IMR-90 (cell line): ENCODE measurements around the gene ANXA4.
A peak's percentile ranks its signal among the peaks of the same experiment; 100 is the strongest.

Source experiments
- BHLHE40 ChIP-seq: fragments of 150-350 bp; IDR thresholded peaks from 2 replicates; pipeline ENCODE4 v1.6.1; 2016; ENCODE audit warnings: mild to moderate bottlenecking, low read depth, low read length
- CEBPB ChIP-seq: IDR thresholded peaks from 2 replicates; pipeline ENCODE4 v1.6.1; 2012; ENCODE audit warnings: low read depth, low read length, improper control_type of control experiment
- CTCF ChIP-seq: conservative IDR thresholded peaks from 2 replicates; pipeline ENCODE4 v1.5.1; 2012; ENCODE audit warnings: mild to moderate bottlenecking, low read depth, low read length, improper control_type of control experiment
- MAFK ChIP-seq: IDR thresholded peaks from 2 replicates; pipeline ENCODE4 v1.6.1; 2012; ENCODE audit warnings: low read depth, low read length, improper control_type of control experiment
- MAZ ChIP-seq: IDR thresholded peaks from 2 replicates; pipeline ENCODE4 v1.6.1; 2012; ENCODE audit warnings: low read depth, mild to moderate bottlenecking, low read length, improper control_type of control experiment, moderate library complexity, borderline replicate concordance
- POLR2A ChIP-seq: IDR thresholded peaks from 2 replicates; pipeline ENCODE4 v1.6.1; 2012; ENCODE audit warnings: mild to moderate bottlenecking, low read depth, low read length
- RAD21 ChIP-seq: IDR thresholded peaks from 2 replicates; pipeline ENCODE4 v1.6.1; 2012; ENCODE audit warnings: low read length, improper control_type of control experiment
- RFX5 ChIP-seq: IDR thresholded peaks from 2 replicates; pipeline ENCODE4 v1.8.0; 2012; ENCODE audit warnings: low read depth, mild to moderate bottlenecking, low read length, moderate library complexity
- TF ChIP-seq, protein P1 (sequence below): fragments of 150-350 bp; IDR thresholded peaks from 2 replicates; pipeline ENCODE4 v1.6.1; 2017; ENCODE audit warnings: mild to moderate bottlenecking, antibody characterized with exemption, low read length, low read depth
- TF ChIP-seq, protein P2 (sequence below): fragments of 150-350 bp; IDR thresholded peaks from 2 replicates; pipeline ENCODE4 v1.6.1; 2016; ENCODE audit warnings: low read depth, mild to moderate bottlenecking, low read length, moderate library complexity, borderline replicate concordance

- TF ChIP-seq RFX5 (no peak), CTCF (no peak), RAD21 (no peak), POLR2A (no peak), BHLHE40 (no peak), CEBPB (no peak), MAZ (no peak), MAFK (peak; percentile 58)
- TF ChIP-seq, protein P1, sequence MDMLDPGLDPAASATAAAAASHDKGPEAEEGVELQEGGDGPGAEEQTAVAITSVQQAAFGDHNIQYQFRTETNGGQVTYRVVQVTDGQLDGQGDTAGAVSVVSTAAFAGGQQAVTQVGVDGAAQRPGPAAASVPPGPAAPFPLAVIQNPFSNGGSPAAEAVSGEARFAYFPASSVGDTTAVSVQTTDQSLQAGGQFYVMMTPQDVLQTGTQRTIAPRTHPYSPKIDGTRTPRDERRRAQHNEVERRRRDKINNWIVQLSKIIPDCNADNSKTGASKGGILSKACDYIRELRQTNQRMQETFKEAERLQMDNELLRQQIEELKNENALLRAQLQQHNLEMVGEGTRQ, result no peak
- TF ChIP-seq, protein P2, sequence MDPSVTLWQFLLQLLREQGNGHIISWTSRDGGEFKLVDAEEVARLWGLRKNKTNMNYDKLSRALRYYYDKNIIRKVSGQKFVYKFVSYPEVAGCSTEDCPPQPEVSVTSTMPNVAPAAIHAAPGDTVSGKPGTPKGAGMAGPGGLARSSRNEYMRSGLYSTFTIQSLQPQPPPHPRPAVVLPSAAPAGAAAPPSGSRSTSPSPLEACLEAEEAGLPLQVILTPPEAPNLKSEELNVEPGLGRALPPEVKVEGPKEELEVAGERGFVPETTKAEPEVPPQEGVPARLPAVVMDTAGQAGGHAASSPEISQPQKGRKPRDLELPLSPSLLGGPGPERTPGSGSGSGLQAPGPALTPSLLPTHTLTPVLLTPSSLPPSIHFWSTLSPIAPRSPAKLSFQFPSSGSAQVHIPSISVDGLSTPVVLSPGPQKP, result no peak
Observed at GRCh38 chr2:69725706-69726360, 16.1 kb upstream of the ANXA4 start.
